ENCODE measurements around the gene NAPG.

- TF ChIP-seq POLR2A (IDR thresholded peaks at IDR 0.05; ENCODE audit: low read depth, low read length): no peak
- no peak for TF ChIP-seq CTCF (IDR thresholded peaks at IDR 0.05; ENCODE audit: extremely low read depth in 1 of 2, insufficient read depth in 1 of 2, low read depth in 1 of 2, low read length in 2 of 2)
- TF ChIP-seq MAX (IDR thresholded peaks at IDR 0.05; ENCODE audit: insufficient read depth, insufficient read length): no peak
Observed at GRCh38 chr18:10528439-10528838, 2.6 kb downstream of the NAPG start.
